ENCODE results near the gene RNF11.

Gene RNF11

DNA sequence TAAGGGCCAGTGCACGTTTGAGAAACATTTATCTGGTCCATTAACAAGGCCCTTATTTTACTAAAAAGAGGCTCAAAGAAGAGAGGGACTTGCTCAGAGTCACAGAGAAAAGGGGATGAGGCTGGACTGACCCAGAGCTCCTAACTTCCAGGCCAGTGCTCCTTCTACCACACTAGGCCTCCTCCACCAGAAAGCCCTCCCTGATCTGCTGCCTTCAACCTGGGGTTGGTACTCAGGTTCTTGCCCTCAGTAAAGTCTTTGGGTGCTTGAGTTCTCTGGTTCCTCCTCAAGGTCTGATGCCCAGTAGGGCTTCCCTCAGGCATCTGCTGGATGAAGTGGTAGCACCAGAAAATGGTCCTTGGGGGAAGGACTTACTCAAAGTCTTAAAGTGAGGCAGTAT is 68.3 kb downstream of the RNF11 start:
- DNase-seq (ENCODE audit: low read depth, low spot score): no peak

DNA sequence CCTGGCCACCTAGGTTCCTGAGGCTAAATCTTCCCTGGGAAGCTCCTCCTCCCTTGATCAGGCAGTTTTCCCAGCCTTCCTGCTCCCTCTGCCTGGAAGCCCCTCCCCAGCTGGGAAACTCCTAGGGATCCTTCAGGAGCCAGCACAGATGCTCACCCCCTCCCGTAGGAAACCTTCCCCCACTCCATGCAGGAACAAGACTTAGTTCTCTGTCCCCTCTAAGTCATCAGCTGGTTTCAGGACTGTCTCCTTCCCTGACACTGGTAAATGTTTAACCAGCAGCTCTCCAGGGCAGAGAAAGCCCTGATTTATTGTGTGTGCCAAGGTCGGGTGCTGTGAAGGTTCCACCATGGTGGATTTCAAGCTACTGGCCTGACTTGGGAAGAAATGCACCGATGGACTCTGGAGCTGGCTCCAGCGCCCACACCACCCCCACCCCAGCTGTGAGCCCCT is 69.3 kb downstream of the RNF11 start:
- H3K4me3 ChIP-seq (ENCODE audit: low read length): no peak overlapping the region
- DNase-seq (ENCODE audit: low read depth, low spot score): no peak

More for the DNA sequence above, 68.3 kb downstream of the RNF11 start:
- H3K4me3 ChIP-seq (ENCODE audit: low read length): no peak overlapping the region

GRCh38 chr1:51306950-51307349 is 70.9 kb downstream of the RNF11 start:
- DNase-seq (ENCODE audit: low read depth, low spot score): no peak
- no peak overlapping the region for H3K4me3 ChIP-seq (ENCODE audit: low read length)

DNA sequence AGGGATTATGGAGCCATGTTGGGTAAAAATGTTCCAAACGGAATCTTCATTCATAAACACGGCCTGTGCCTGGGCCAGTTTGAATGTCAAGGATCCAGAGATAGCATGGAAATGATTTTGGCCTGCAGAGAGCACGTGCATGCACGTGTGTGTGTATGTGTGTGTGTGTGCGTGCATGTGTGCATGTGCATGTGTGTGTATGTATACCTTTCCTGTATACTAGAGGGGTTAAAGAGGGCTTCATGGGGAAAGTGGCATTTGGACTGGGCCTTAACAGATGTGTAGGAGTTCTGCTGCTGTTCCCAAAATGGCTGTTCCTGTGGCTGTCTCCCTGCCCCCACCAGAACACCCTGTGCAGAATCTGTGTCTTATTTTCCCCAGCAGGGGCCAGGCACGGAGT is 72.6 kb downstream of the RNF11 start:
- no peak for DNase-seq (ENCODE audit: low read depth, low spot score)

DNA sequence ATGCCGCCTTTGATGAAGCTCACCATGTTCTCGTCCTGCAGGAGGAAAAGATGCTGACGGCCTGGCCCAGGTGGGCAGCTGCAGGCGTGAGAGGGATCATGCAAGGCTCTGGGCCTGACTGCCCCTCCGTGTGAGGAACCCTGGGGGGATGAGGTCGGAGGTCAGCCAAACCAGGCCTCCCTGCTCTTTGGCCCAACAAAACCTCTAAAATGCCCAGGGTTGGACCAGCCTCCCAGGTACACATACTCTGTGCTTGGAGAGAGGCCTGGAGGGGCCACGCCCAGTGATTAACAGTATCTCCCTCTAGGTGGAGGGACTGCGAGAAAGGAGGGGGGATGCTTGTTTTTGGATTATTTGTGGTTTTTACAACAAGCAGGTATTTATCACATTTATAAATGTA is 73.2 kb downstream of the RNF11 start:
- no peak overlapping the region for H3K4me3 ChIP-seq (ENCODE audit: low read length)
- DNase-seq (ENCODE audit: low read depth, low spot score): no peak

More for the DNA sequence above, 72.6 kb downstream of the RNF11 start:
- H3K4me3 ChIP-seq (ENCODE audit: low read length): no peak overlapping the region

DNA sequence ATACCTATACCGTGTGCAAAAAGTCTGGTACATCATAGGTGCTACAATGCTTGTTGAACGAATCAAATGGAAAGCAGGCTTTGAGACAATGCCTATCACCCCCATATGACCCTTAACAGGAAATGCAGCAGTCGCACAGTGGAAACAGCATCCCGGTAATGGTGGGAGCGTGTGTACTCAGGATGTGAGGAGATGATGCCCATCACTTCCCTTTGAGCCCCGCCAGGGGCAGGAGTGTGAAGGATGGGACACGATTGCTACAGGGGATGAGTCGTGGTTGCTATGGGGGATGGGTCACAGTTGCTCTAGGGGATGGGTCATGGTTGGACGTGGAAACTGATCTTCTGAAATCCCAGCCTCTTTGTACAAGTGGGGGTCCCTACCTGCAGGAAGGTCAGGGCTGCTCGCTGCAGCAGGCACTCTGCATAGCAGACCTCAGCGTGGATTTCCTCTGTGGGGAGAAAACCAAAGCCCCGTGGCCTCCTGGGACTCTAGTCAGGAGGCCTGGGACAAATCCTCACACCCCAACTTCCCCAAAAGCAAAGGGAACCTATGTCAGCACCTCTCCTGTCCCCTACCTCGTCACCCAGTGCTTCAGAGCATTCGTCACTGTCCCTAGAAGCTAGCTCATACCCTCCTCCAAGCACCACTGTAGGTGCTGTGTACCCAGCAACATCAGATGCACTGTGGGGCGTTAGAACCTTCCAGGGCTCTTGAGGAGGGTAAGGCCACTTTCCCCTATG is 75.0 kb downstream of the RNF11 start:
- H3K4me3 ChIP-seq (ENCODE audit: low read length): no peak overlapping the region
- DNase-seq (ENCODE audit: low read depth, low spot score): no peak

- DNase-seq (ENCODE audit: low read depth, low spot score): no peak
- H3K4me3 ChIP-seq (ENCODE audit: low read length): no peak overlapping the region
Measured at GRCh38 chr1:51311826-51312225, 75.8 kb downstream of the RNF11 start.

GRCh38 chr1:51312718-51313117 is 76.6 kb downstream of the RNF11 start:
- H3K4me3 ChIP-seq (ENCODE audit: low read length): no peak overlapping the region
- no peak for DNase-seq (ENCODE audit: low read depth, low spot score)

DNA sequence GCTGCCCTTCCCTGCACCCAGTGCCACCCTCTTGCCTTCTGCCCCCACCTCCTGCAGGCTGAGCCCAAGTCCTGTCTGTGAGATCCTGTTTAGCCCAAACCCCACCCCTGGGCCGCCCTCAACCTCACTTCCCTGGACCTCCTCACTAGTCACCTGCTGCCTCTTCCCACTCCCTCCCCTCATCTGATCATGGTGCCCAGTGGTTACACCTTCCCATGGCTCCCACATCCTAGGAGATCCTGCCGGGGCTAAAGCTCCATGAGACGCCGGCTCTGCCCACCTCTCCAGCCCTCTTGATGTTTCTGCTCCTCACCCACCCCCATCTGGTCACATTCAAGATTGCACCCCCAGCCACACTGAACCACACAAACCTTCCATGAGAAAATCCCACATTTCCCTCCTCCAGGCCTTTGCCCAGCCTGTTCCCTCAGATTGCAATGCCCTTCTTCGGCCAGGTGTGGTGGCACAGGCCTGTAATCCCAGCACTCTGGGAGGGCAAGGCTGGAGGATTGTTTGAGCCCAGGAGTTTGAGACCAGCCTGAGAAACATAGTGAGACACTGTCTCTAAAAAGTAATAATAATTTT is 77.3 kb downstream of the RNF11 start:
- DNase-seq (ENCODE audit: low read depth, low spot score): no peak
- H3K4me3 ChIP-seq (ENCODE audit: low read length): no peak overlapping the region

GRCh38 chr1:51313961-51314777 is 78.1 kb downstream of the RNF11 start:
- DNase-seq (ENCODE audit: low read depth, low spot score): no peak
- no peak overlapping the region for H3K4me3 ChIP-seq (ENCODE audit: low read length)

DNA sequence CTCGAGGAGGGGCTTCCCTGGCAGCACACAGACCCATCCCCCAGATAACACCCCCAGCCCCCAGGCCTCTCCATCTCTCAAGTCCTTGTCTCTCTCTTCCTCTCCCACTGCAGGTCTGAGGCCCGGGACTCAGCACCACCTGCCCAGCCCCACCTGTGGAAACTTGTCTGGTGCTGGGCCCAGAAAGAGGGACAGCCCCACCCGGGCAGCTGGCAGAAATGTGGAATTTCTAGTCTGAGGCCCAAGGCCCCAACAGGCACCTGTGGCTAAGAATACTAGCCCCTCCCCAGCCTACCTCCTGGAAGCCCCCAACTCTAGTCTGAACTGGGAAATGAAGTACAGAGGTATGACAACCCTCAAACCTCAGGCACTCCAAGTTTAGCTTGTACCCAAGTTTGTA is 78.9 kb downstream of the RNF11 start:
- DNase-seq (ENCODE audit: low read depth, low spot score): no peak
- H3K4me3 ChIP-seq (ENCODE audit: low read length): no peak overlapping the region

DNA sequence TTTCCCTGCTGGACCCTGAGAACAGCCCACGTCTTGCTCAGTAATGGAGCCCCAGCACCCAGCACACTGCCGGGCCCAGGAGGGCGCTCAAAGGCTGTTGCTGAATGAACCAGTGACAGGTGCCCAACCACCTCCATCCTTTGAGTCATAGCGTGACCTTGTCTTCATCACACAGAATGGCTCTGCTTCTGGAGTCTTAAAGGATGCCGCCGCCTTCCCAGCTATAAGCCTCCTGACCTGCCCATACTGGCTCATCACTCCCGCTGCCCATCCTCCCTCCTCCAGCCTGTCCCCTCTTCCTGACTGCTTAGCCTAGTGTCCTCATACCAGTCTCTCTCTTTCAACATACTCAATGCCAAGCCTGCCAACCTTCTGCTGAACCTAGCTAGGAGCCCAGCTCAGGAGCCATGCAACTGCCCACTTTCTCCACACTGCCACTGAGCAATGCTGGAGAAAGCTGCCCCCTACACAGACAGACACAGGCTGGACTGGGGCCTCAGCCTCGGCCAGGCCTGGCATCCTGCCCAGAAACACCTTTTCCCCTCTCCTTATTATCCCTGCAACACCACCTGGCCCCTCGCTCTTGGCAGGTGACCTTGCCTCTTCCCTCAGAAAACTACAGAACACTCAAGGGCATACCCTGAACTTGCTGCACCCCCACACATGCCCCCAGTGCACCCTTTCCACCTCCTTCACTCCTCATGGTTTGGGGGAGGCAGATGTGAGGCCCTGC is 80.2 kb downstream of the RNF11 start:
- H3K4me3 ChIP-seq (ENCODE audit: low read length): no peak overlapping the region
- no peak for DNase-seq (ENCODE audit: low read depth, low spot score)

DNA sequence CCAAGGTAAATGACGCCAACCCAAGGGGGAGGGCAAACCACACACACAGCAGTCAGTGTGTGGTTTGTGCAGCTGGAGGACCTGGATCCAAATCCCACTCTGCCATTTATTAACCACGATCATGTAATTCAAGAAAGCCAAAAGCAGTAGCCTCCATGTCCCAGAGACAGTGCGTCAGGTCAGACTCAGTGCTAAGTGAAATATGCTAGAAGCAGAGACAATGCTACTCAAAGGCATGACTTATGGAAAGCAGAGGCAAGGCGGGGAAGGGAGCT is 80.7 kb downstream of the RNF11 start:
- peak; percentile 35 for DNase-seq (ENCODE audit: low read depth, low spot score)
- H3K4me3 ChIP-seq (ENCODE audit: low read length): no peak overlapping the region

DNA sequence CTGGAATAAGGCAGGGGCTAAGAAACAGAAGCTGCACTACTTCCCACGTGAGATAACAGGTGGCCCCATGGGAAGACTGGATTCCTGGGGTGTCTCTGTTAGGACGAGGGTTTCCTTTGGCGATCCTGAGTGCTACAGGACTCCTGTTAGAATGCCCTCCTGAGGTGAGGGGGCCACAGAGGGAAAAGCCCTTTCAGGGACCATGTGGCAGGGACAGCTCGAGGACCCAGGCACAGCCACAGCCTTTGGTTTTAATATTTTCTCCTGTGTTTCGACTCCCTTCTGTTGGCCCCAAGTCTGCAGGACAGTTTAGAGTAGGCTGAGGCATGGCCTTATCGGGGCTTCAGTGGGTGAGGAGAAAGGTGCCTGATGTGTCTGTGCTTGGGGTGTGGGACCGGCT is 81.7 kb downstream of the RNF11 start:
- H3K4me3 ChIP-seq (ENCODE audit: low read length): no peak overlapping the region
- no peak for DNase-seq (ENCODE audit: low read depth, low spot score)

DNA sequence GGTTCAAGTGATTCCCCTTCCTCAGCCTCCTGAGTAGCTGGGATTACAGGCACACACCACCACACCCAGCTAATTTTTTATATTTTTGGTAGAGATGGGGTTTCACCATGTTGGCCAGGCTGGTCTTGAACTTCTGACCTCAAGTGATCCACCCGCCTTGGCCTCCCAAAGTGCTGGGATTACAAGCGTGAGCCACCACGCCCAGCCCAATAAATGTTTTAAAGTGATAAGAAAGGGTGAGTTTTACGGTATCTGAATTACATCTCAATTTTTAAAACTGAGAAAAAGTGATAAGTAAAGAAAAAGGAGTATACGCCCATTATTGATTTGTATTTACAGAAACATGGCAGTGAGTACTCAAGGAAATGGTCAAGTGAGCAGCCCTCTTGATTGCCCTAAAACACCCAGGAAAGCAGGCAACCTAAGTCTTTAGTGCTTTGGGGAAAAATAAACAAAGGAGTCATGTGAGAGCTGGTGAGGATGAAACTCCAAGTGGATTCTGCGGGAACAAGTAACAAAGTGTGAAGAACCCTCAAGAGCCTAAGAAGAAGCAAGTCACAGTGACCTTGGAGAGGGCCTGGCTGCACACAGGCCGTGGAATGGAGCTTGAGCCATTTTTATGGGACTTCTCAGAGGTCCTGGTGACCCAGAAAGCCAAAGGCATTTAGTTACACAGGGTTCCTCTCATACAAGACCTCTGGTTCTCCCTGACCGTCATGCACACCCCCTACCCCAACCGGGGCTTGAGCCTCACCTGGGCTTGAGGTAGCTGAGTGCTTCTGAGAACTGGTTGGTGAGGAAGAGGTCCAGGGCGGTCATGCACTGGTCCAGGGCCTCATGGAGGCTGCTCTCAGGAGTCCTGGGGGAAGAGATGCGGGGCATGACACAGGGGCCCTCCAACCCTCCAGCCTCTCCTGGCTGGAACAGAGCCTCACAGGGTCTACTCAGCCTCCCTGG is 85.2 kb downstream of the RNF11 start:
- H3K4me3 ChIP-seq (ENCODE audit: low read length): no peak overlapping the region
- DNase-seq (ENCODE audit: low read depth, low spot score): no peak

GRCh38 chr1:51321924-51322280 is 85.8 kb downstream of the RNF11 start:
- DNase-seq (ENCODE audit: low read depth, low spot score): no peak
- no peak overlapping the region for H3K4me3 ChIP-seq (ENCODE audit: low read length)

- no peak for DNase-seq (ENCODE audit: low read depth, low spot score)
- no peak overlapping the region for H3K4me3 ChIP-seq (ENCODE audit: low read length)
Measured at GRCh38 chr1:51322417-51323101, 86.5 kb downstream of the RNF11 start.

All from Jurkat, Clone E6-1 (cell line).